SU-DHL-6 (cell line): ENCODE measurements around the gene TRIM2.

ENCODE experiments used
- CTCF ChIP-seq: fragments of 200-600 bp; sonication (generic); IDR thresholded peaks from one replicate; pipeline ENCODE4 v1.5.1; 2017; ENCODE audit warnings: antibody characterized with exemption, mild to moderate bottlenecking, low read length, moderate library complexity; ENCODE audit not compliant: insufficient read depth, poor library complexity, severe bottlenecking
- EZH2phosphoT487 ChIP-seq: fragments of 200-600 bp; sonication (generic), shearing (Covaris generic); conservative IDR thresholded peaks from 2 replicates; pipeline ENCODE4 v1.6.1; 2018; ENCODE audit warnings: mild to moderate bottlenecking, antibody characterized with exemption, low read length, moderate library complexity, mixed read lengths

DNA sequence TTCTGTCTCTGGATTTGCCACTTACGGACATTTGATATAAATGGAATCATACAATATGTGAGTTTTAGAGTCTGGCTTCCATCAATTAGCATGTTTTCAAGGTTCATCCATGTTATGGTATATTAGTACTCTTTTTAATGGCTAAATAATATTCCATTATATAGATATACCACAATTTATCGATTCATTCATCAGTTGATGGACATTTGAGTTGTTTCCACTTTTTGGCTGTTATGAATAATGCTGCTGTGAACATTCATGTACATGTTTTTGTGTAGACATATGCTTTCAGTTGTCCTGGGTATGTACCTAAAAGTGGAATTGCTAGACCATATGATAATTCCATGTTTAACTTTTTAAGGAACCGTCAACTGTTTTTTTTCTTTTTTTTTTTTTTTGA lies 79.0 kb downstream of the TRIM2 start:
- no peak for TF ChIP-seq CTCF
- TF ChIP-seq EZH2phosphoT487, result no peak
